ENCODE measurements around the gene SH3YL1.

GRCh38 chr2:263774-264492 lies at the start of gene SH3YL1:
- no peak for TF ChIP-seq CTCF (IDR thresholded peaks at IDR 0.05)
- peak; percentile 83 for TF ChIP-seq POLR2A (IDR thresholded peaks at IDR 0.05)
- no peak for TF ChIP-seq EP300 (IDR thresholded peaks at IDR 0.05; ENCODE audit: low read depth)
